ENCODE results near the gene PTPRF.

Gene PTPRF

GRCh38 chr1:43549921-43550597 is 19.4 kb downstream of the PTPRF start:
- TF ChIP-seq, protein P1, sequence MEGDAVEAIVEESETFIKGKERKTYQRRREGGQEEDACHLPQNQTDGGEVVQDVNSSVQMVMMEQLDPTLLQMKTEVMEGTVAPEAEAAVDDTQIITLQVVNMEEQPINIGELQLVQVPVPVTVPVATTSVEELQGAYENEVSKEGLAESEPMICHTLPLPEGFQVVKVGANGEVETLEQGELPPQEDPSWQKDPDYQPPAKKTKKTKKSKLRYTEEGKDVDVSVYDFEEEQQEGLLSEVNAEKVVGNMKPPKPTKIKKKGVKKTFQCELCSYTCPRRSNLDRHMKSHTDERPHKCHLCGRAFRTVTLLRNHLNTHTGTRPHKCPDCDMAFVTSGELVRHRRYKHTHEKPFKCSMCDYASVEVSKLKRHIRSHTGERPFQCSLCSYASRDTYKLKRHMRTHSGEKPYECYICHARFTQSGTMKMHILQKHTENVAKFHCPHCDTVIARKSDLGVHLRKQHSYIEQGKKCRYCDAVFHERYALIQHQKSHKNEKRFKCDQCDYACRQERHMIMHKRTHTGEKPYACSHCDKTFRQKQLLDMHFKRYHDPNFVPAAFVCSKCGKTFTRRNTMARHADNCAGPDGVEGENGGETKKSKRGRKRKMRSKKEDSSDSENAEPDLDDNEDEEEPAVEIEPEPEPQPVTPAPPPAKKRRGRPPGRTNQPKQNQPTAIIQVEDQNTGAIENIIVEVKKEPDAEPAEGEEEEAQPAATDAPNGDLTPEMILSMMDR (IDR thresholded peaks at IDR 0.05; ENCODE audit: low read depth, low read length, missing control alignments) = no peak
- in situ Hi-C loops (cut with HindIII; ENCODE audit: low sequenced_read_pairs) = no loop called here
- DNase-seq (ENCODE audit: low read depth) = no peak
- no peak overlapping the region for H3K4me3 ChIP-seq (ENCODE audit: low read depth, low read length)

DNA sequence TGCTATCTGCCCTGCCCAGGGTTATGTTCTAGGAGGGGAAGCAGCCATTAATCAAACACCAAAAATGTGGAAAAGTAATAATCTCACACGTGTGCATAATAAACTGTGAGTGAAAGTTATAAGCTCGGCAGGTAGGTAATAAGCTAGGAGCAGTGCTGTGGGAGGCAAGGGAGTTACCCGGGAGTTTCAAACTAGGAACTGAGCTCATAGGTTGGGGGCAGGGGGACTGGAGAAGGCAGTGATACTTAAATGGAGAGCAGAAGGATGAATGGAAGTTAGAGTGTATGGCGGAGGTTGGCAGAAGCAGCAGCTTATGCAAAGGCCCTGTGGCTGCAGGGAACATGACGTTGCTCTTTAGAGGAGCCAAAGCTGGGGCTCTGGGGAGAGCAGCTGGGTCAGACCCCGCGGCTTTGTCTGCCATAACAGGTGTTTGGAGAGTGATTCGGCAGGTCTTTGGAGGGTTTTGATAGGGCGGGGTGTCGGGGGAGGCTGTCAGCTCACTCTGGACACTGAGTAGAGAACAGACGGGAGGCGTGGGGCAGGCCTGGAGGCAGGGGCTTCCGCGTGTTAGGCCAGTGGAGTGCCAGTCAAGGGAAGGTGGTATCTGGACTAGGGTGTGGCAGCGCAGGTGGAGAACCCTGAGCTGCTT is 20.0 kb downstream of the PTPRF start:
- DNase-seq (ENCODE audit: low read depth) = no peak
- in situ Hi-C loops (cut with HindIII; ENCODE audit: low sequenced_read_pairs) = no loop called here
- TF ChIP-seq, protein P1 (IDR thresholded peaks at IDR 0.05; ENCODE audit: low read depth, low read length, missing control alignments) = no peak
- no peak overlapping the region for H3K4me3 ChIP-seq (ENCODE audit: low read depth, low read length)

GRCh38 chr1:43551396-43551888 is 20.8 kb downstream of the PTPRF start:
- TF ChIP-seq, protein P1 (IDR thresholded peaks at IDR 0.05; ENCODE audit: low read depth, low read length, missing control alignments) = no peak
- in situ Hi-C loops (cut with HindIII; ENCODE audit: low sequenced_read_pairs) = no loop called here
- H3K4me3 ChIP-seq (ENCODE audit: low read depth, low read length) = no peak overlapping the region
- DNase-seq (ENCODE audit: low read depth) = no peak

DNA sequence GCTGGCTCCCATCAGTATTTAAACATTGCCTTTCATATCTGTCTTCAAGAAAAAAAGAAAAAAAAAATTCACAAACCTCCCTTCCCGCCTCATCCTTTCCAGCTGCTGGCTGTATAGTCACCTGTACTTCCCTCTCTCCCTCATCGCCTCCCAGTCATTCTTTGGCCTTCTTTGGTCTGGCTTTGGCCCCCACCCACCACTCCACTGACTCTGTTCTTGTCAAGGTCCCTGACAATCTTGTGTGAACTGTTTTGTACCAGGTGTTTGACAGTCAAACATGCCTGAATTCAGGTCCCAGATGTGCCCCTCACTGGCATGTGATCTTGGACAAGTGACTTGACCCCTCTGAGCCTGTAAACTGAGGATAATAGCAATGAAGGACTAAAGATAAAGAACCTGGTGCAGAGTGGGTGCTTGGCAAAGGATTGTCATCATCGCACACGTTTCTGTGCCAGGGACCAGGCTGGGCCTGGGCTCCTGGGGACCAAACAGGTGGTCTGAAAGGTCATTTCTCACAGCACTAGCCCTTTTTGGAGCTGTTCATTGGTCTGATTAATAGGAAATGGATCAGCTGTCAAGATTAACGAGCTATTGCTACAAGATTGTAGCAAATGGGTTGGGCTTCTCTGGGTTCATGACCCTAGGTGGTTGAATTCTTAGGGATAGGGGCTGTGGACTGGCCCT is 21.5 kb downstream of the PTPRF start:
- DNase-seq (ENCODE audit: low read depth) = no peak
- TF ChIP-seq, protein P1 (IDR thresholded peaks at IDR 0.05; ENCODE audit: low read depth, low read length, missing control alignments) = no peak
- H3K4me3 ChIP-seq (ENCODE audit: low read depth, low read length) = no peak overlapping the region
- in situ Hi-C loops (cut with HindIII; ENCODE audit: low sequenced_read_pairs) = no loop called here

DNA sequence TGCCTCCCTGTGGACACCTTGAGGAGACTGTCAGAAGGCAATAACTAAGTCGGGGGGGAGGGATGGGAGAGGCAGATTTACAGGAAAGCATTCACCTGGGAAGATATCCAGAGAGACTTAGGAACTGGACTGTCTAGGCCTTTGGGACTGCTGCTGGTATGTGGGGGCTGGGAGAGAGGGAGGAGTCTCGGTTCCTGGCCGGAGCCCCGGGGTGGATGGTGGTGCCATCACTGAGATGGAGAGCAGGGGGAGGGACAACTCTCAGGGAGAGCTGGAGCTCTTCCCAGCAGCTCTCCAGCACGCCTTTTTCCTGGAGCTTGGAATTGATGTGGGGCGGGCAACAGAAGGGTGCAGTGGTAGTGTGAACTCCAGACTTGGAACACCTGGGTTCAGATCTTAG is 22.1 kb downstream of the PTPRF start:
- DNase-seq (ENCODE audit: low read depth) = no peak
- in situ Hi-C loops (cut with HindIII; ENCODE audit: low sequenced_read_pairs) = no loop called here
- TF ChIP-seq, protein P1 (IDR thresholded peaks at IDR 0.05; ENCODE audit: low read depth, low read length, missing control alignments) = no peak

GRCh38 chr1:43554444-43554992 is 23.8 kb downstream of the PTPRF start:
- TF ChIP-seq, protein P1 (IDR thresholded peaks at IDR 0.05; ENCODE audit: low read depth, low read length, missing control alignments) = peak; percentile 75
- no peak overlapping the region for H3K4me3 ChIP-seq (ENCODE audit: low read depth, low read length)
- DNase-seq (ENCODE audit: low read depth) = no peak
- in situ Hi-C loops (cut with HindIII; ENCODE audit: low sequenced_read_pairs) = no loop called here

More for the DNA sequence above, 22.1 kb downstream of the PTPRF start:
- no peak overlapping the region for H3K4me3 ChIP-seq (ENCODE audit: low read depth, low read length)

Measured in astrocyte of the cerebellum (primary cell).